Subcutaneous abdominal adipose tissue (tissue), 5 donors: ENCODE data around the gene UNC45B.
"Not testable (repeated sequence)": the region's sequence is repeated elsewhere in the genome, so short reads cannot be mapped to it uniquely, and the experiment has no call there.

ENCODE experiments used
- H3K27ac ChIP-seq: one replicate; pipeline ENCODE4 v1.7.0; 2013; ENCODE audit warnings: low read depth, mild to moderate bottlenecking, inconsistent platforms, low read length, moderate library complexity
- H3K27me3 ChIP-seq, 5 donors: one replicate each; pipeline ENCODE4 v1.7.0; 2013; ENCODE audit warnings: low read length in 5 of 5, inconsistent platforms in 1 of 5; ENCODE audit not compliant: control insufficient read depth in 5 of 5, insufficient read depth in 4 of 5
- H3K36me3 ChIP-seq, 5 donors: one replicate each; pipeline ENCODE4 v1.7.0; 2013; ENCODE audit warnings: low read length in 5 of 5; ENCODE audit not compliant: control insufficient read depth in 5 of 5, insufficient read depth in 5 of 5
- H3K4me1 ChIP-seq, 5 donors: one replicate each; pipeline ENCODE4 v1.7.0; 2013; ENCODE audit warnings: low read length in 5 of 5, mild to moderate bottlenecking in 3 of 5, moderate library complexity in 1 of 5; ENCODE audit not compliant: control insufficient read depth in 5 of 5, insufficient read depth in 5 of 5
- H3K4me3 ChIP-seq, 5 donors: one replicate each; pipeline ENCODE4 v1.7.0; 2013; ENCODE audit warnings: low read length in 5 of 5, low read depth in 1 of 5
- H3K9ac ChIP-seq, 5 donors: one replicate each; pipeline ENCODE4 v1.7.0; 2013; ENCODE audit warnings: low read length in 5 of 5, mild to moderate bottlenecking in 4 of 5, moderate library complexity in 3 of 5
- H3K9me3 ChIP-seq, 5 donors: one replicate each; pipeline ENCODE4 v1.7.0; 2013; ENCODE audit warnings: low read length in 5 of 5; ENCODE audit not compliant: control insufficient read depth in 5 of 5
- donor health status: healthy.
- donor health status: healthy.
- donor health status: healthy.
- donor health status: healthy.
- donor health status: healthy.

Gene UNC45B

DNA sequence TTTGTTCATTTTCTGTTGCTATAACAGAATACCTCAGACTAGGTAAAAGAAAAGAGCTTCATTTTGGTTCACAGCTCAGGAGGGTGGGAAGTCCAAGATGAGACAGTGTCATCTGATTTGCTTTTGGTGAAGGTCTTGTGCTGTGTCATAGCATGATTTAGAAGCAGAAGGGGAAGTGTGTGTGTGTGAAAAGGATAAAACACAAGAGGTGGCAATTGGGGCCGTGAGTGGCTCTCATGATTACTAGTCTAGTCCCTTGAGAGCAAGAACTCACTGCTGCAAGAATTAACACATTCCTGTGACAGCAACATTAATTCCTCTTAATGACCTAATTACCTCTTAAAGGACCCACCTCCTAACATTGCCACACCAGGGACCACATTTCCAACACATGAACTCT, 38.2 kb downstream of the UNC45B start:
- Histone ChIP-seq H3K9me3 (no peaks in the 10 kb centered on the region), H3K27ac (no peak overlapping the region), H3K9ac (no peak overlapping the region), H3K4me3 (no peak overlapping the region), H3K27me3 (peaks cover 0 to 3% (median 0%) of the 10 kb centered on the region in 5 donors), H3K36me3 (no peaks in the 10 kb centered on the region), H3K4me1 (no peaks in the 10 kb centered on the region)

DNA sequence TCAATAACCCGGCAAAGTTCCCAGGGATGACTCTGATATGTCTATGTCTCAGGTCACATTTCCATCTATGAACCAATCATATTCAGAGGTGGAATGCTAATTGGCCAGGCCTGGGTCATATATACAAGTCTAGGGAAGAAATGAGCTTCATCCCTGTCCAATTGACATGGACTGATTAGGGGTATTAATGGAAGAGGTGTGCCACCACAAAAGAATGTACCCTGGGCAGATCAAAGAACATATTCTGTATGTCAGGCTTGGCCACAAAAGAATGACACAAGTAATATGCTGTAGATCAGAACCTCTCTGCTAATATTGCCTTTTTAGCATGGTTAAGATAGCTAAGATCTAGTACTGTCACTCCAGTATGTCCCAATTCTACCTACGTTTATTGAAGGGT, 39.9 kb downstream of the UNC45B start:
- no peaks in the 10 kb centered on the region for H3K36me3 ChIP-seq
- no peaks in the 10 kb centered on the region for H3K9me3 ChIP-seq
- no peaks in the 10 kb centered on the region for H3K4me1 ChIP-seq
- H3K9ac ChIP-seq = no peak overlapping the region
- no peak overlapping the region for H3K27ac ChIP-seq
- H3K4me3 ChIP-seq = no peak overlapping the region
- H3K27me3 ChIP-seq = peaks cover 0 to 3% (median 0%) of the 10 kb centered on the region in 5 donors

DNA sequence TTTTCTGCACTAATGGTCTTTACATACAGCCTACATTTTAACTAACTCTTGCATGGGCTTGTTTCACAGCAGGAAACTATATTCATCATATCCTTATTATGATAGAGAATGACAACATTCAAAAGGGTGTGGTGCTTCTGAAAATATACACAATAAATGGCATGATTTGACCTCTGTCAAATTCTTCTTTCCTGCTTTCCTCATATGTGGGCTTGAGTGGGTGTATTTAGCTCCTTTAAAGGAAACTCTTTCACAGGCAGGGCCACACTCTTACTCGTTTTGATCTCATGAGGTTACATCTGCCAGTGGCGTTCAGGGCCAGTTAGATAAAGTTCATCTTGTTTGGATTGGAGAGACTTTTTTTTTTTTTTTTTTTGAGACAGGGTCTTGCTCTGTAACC, 40.5 kb downstream of the UNC45B start:
- Histone ChIP-seq H3K4me3 (no peak overlapping the region), H3K9me3 (no peaks in the 10 kb centered on the region), H3K4me1 (no peaks in the 10 kb centered on the region), H3K36me3 (no peaks in the 10 kb centered on the region), H3K9ac (no peak overlapping the region), H3K27ac (no peak overlapping the region), H3K27me3 (peaks cover 0 to 3% (median 0%) of the 10 kb centered on the region in 5 donors)

DNA sequence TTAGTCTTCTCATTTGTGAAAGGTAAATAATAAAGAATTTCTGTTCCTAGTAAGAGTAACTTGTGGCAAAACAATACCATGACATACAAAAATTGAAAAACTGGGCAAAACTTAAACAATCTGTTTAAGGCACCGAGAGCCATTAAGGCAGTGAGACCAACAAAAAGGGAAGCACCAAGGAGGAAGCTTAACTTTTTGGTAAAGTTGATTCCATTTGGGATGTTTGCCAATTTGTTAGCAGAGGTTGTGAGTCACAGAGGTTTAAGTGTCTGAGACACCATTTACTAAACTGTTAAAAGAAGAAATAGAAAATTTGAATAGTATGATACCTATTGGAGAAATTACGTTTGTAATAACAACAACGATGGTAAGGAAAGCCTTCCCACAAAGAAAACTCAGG, 41.7 kb downstream of the UNC45B start:
- no peak overlapping the region for H3K4me3 ChIP-seq
- no peak overlapping the region for H3K9ac ChIP-seq
- H3K4me1 ChIP-seq = no peaks in the 10 kb centered on the region
- peaks cover 0 to 3% (median 0%) of the 10 kb centered on the region in 5 donors for H3K27me3 ChIP-seq
- no peaks in the 10 kb centered on the region for H3K36me3 ChIP-seq
- H3K9me3 ChIP-seq = no peaks in the 10 kb centered on the region
- no peak overlapping the region for H3K27ac ChIP-seq

DNA sequence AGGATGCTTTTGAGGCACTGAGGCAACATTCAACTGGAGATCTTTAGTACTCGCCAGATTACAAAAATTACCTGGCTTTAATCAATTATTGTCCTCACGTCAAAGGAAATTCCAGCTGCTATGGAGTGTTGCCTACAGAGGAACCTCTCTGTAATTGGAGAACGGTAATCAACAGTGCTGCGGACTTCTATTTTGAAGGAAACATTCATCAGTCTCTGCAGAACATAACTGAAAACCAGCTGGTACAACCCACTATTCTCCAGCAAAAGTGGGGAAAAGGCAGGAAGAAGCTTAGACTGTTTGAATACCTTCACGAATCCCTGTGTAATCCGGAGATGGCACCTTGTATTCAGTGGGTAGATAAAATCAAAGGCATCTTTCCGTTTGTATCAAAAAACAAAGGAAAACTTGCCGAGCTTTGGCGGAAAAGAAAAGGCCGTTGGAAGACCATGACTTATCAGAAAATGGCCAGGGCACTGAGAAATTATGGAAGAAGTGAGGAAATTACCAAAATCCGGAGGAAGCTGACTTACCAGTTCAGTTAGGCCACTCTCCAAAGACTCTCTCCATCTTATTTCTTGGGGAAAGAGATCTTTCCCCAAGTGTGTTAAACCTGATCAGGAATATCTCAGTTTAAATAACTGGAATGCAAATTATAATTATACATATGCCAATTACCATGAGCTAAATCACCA, 43.5 kb downstream of the UNC45B start:
- H3K36me3 ChIP-seq = no peaks in the 10 kb centered on the region
- peaks cover 0 to 2% (median 0%) of the 10 kb centered on the region in 5 donors for H3K9me3 ChIP-seq
- H3K27ac ChIP-seq = no peak overlapping the region
- no peak overlapping the region for H3K9ac ChIP-seq
- no peaks in the 10 kb centered on the region for H3K4me1 ChIP-seq
- no peak overlapping the region for H3K4me3 ChIP-seq
- H3K27me3 ChIP-seq = no peaks in the 10 kb centered on the region

DNA sequence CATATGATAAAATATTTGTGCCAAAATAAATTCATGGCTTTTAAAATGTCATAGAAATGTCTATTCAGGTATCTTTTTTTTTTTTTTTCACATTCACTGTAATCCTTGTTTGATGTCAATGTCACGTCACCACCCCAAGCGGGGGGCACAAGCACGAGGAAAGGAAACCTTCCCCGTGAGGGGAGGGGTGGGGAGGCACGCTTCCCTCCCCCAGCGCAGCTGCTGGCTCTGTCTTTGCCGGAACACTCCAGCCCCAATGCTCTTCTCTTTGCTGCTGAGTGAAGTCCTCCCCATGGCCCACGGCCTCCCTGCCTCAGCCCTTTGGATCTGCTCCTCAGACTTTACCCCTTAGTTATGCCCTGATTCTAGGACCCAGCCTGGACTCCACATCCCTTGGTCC, 45.1 kb downstream of the UNC45B start:
- Histone ChIP-seq H3K36me3 (no peaks in the 10 kb centered on the region), H3K9me3 (peaks cover 0 to 2% (median 0%) of the 10 kb centered on the region in 5 donors), H3K27ac (no peak overlapping the region), H3K9ac (no peak overlapping the region), H3K27me3 (no peaks in the 10 kb centered on the region), H3K4me3 (no peak overlapping the region), H3K4me1 (no peaks in the 10 kb centered on the region)

DNA sequence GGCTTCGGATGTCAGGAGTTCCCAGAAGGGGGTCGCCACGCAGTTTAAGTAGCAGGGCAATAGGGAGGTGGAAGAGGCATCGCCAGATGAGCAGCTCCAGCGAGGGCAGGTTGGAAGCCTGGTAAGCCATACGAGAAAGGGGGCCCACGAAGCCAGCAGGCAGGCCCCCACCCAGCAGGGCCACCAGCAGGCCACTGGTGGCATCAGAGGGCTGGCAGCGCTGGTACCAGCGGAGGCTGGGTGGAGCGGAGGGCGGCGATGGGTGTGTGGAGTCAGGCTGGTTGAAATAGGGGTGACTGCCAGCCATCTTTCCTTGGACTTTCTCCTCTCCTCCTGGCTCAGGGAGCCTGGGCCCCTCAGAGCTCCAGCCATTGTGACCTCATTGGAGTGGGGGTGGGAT, 46.4 kb downstream of the UNC45B start, which contains the start of gene SLC35G3:
Gene SLC35G3 (minus strand): TSS at position 393 of the 400 bp plus-strand sequence. CDS start 86 bp downstream, at position 307.
- H3K9ac ChIP-seq, H3K27me3 ChIP-seq, H3K4me3 ChIP-seq, H3K27ac ChIP-seq, H3K36me3 ChIP-seq, H3K4me1 ChIP-seq, H3K9me3 ChIP-seq: not testable (repeated sequence)

DNA sequence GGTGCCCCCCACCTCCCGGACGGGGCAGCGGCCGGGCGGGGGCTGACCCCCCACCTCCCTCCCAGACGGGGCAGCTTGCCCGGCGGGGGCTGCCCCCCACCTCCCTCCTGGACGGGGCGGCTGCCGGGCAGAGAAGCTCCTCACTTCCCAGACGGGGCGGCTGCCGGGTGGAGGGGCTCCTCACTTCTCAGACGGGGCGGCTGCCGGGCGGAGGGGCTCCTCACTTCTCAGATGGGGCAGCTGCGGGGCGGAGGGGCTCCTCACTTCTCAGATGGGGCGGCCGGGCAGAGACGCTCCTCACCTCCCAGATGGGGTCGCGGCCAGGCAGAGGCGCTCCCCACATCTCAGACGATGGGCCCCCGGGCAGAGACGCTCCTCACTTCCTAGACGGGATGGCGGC, 47.4 kb downstream of the UNC45B start:
- H3K36me3 ChIP-seq, H3K27ac ChIP-seq, H3K4me1 ChIP-seq, H3K4me3 ChIP-seq, H3K27me3 ChIP-seq, H3K9me3 ChIP-seq, H3K9ac ChIP-seq: not testable (repeated sequence)

DNA sequence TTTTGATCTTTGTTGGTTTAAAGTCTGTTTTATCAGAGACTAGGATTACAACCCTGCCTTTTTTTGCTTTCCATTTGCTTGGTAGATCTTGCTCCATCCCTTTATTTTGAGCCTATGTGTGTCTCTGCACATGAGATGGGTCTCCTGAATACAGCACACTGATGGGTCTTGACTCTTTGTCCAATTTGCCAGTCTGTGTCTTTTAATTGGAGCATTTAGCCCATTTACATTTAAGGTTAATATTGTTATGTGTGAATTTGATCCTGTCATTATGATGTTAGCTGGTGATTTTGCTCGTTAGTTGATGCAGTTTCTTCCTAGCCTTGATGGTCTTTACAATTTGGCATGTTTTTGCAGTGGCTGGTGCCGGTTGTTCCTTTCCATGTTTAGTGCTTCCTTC, 55.0 kb downstream of the UNC45B start:
- not testable (repeated sequence) for H3K27me3 ChIP-seq, H3K4me3 ChIP-seq, H3K9me3 ChIP-seq, H3K27ac ChIP-seq, H3K4me1 ChIP-seq, H3K36me3 ChIP-seq, H3K9ac ChIP-seq

DNA sequence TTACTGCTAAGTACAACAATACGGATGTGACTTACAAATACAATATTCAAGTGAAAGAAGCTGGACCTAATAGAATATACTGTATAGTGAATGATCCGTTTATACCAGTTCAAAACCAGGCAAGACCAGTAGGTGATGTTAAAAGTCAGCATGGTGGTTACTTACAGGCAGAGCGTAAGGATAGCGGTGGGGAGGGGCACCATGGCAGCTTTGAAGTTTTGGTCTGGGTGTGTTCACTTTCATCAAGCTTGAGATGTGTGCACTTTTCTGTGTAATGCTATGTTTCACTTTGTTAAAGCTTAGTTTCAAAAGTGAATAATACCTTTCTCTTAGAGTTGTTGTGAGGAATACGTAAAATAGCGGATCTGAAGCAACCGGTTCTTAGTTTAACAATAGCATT, 63.1 kb downstream of the UNC45B start:
- Histone ChIP-seq H3K9me3 (no peaks in the 10 kb centered on the region), H3K27ac (no peak overlapping the region), H3K27me3 (no peaks in the 10 kb centered on the region), H3K4me3 (no peak overlapping the region), H3K4me1 (peaks cover 0 to 28% (median 2%) of the 10 kb centered on the region in 5 donors), H3K36me3 (no peaks in the 10 kb centered on the region), H3K9ac (no peak overlapping the region)
